COLO668 (cell line): ENCODE results near the gene BTBD1.
"Not testable (repeated sequence)": the region's sequence is repeated elsewhere in the genome, so short reads cannot be mapped to it uniquely, and the experiment has no call there.

Experiments
- DNase-seq: peaks from one replicate; lab custom pipeline; 2025; ENCODE audit not compliant: unreplicated experiment; lab: John Stamatoyannopoulos, UW

The BTBD1 gene

DNA sequence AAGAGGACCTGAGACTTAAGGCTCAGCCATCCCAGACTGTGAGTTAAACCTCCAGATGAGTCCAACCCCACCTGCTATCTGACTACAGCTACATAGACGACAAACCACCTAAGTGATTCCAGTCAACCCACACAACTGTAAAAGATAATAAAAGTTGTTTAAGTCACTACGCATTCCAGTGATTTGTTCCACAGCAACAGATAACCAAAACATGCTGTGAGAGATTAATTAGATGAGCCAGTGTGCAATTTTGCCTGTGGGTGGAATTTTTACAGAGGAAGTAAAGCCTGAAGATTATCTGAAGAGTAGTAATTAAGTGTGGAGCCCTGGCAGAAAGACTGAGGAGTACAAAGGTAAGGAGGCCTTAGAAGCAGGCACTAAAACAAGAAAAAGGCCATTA, 5.4 kb downstream of the BTBD1 start:
- DNase-seq: no peak

DNA sequence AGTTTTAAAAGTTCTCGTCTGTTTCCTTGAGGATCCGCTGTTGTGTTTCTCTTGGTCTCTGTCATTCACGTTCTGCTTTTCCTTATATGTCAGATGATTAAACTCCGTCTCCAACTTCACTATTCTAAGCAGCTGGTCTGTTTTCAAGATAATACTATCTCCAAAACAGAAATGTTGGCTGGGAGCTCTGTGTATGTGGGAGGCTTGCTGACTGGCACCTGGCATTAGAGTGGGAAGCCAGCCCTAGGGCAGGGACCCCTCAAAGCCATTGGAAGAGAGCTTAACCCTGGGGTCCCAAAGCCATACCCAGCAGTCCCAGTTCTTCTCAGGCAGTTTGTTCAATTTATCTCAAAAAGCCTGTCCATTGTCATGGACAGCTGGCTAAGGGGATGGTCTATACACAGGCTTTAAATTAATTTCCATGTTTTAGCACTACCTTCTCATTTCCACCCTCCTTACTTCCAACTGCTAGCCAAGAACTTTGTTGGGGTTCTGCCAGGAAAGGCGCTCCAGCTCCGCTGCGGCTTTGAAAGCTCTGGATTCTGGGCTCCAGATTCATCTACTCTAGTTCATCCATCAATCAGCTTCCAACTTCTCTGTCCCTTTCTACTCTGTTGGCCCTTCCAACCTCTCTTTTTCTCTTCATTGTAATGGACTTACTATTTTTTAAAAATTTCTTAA, 9.2 kb downstream of the BTBD1 start:
- no peak for DNase-seq

DNA sequence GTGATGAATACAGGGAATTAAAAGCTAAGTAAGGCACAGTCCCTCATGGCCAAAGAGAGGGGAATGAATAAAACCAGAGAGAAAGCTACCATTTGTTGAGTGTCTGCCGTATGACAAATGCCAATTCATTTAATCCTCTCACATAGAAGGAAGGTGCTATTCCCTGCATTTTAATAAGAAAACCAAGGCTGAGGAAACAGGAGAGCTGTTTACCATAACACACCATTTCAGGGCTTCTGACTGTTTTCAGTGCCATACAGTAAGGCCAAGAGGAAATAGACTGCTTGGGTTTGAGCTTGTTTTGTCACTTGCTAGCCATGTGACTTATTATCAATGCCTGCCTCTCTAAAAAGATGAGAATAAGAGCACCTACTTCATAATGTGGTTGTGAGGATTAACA, 10.1 kb downstream of the BTBD1 start:
- DNase-seq: no peak

DNA sequence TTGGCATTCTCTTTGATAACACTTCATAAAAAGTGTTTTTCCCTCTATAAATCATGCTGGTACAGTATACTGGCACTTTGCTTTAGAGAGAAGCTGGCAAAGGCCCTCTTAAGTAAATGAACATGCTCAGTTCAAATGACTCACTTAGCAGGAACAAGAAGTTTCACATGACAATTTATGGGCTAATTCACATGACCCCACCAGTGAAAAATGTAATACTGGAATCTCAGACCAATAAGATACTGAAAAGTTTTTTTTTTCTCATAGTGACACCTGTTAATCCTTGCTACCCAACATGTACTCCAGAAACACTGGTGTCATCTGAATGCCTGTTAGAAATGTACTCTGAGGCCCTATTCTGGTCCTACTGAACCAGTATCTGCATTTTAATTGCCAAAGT, 13.9 kb downstream of the BTBD1 start:
- no peak for DNase-seq

DNA sequence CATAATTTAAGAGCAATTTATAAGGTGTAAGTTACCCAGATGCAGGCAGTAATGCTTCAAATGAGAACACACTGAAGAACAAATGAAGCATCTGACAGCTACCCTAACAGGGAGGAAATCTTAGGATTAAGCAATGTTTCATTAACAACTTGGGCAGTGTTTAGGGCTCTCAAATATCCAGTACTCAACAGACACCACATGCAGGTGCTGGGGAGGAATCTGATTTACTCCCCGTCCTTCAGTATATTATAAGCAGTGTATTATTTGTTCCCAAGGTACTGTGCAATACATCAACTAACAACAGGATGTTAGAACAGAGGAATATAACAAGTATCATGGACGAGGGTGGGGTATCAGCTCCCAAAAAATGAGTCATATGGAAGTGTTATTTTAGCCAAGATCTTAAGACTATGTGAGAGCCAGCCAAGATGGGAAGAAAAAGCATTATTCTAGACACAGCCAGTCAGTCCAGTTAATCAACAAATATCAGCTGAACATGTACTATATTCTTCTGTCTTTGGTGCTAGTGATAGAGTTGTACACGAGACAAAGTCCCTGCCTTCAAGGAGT, 20.4 kb downstream of the BTBD1 start:
- no peak for DNase-seq

DNA sequence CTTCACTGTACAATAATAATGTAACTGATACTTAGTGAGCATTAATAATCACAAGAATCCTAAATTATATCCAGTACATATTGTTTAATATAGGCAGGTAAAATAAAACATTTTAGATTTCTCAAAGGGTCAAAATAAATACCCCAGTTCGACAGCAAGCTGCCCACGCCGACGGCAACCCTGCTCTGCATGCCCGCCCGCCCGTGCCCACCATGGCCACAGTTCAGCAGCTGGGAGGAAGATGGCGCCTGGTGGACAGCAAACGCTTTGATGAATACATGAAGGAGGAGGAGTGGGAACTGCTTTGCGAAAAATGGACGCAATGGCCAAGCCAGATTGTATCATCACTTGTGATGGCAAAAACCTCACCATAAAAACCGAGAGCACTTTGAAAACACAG, 22.9 kb downstream of the BTBD1 start:
- DNase-seq: no peak

DNA sequence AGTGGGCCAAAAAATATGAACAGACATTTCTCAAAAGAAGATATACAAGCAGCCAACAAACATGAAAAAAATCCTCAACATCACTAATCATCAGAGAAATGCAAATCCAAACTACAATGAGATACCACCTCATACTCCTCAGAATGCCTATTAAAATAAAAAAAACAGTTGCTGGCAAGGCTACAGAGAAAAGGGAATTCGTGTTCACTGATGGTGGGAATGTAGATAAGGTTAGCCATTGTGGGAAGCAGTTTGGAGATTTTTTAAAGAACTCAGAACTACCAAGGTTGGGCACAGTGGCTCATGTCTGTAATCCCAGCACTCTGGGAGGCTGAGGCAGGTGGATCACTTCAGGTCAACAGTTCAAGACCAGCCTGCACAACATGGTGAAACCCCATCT, 27.8 kb downstream of the BTBD1 start:
- DNase-seq: no peak

DNA sequence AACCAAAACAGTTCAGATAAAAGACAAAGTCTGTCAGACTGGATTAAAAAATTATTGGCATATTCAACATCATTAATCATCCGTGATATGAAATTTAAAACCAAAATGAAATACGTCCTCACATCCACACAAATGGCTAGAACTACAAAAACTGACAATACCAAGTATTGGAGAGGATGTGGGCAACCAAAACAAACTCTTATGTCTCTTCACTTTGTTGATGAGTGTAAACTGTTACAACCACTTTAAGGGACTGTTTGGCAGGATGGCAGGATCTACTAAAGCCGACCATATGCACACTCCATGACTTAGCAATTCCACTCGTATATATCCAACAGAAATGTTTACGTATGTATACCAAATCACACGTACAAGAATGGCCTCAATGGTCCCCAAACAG, 30.8 kb downstream of the BTBD1 start:
- no peak for DNase-seq

DNA sequence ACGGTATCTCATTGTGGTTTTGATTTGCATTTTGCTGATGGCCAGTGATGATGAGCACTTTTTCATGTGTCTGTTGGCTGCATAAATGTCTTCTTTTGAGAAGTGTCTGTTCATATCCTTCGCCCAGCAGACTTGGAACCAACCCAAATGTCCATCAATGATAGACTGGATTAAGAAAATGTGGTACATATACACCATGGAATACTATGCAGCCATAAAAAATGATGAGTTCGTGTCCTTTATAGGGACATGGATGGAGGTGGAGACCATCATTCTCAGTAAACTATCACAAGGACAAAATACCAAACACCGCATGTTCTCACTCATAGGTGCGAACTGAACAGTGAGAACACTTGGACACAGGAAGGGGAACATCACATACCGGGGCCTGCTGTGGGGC, 35.8 kb downstream of the BTBD1 start:
- DNase-seq: not testable (repeated sequence)

DNA sequence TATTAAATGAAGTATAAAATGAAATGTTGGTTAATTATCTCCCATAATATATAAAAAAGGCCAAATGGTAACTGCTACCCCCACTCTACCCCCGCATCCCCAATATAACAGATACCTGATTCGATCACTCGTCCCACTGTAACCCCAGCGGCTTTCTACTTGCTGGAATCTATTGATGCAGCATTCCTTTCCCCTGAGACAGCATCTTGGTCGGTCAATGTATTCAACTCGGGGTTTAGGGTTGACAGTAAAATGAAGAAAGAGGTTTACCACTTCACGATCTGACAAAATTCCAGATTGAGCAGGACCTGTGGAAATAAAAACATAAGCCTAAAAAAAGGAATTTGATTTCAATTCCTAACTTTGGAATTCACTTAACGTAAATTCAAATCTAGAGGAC, 37.0 kb downstream of the BTBD1 start:
- no peak for DNase-seq

DNA sequence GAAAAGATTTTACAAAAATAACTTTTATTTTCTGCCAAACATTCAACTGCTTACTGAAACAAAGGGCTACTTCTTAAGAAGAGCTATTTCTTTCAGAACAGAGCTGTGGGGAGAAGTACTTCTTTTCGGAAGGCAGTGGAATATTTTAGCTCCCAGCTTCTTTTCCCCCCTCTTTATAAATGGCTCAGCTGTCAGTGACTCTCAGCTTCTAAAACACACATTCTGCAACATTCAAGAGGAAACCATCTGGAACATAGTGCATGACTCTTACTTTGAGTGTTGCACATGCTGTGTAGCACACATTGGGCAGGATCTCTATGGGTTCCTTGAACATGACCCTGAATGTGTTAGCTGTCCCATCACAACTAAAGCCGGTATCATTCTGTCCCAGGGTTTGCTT, 48.6 kb downstream of the BTBD1 start:
- DNase-seq: no peak

DNA sequence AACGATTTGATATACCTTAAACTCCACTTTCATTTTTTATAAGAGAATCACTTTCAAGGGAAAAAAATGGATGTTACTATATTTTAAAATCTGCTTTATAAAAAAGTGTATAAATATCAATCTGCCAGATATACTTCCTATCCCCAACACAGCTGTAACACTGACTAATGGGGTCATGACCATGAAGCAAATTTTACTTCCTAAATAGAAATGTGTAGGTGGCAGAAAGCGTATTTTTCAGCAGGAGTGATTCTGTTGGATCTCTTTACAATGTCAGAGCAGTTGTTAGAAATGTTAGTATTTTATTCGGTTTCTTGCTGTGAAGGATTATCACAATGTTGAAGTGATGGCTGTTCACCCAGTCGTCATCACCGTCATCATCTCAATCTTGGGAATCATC, 50.1 kb downstream of the BTBD1 start:
- no peak for DNase-seq

DNA sequence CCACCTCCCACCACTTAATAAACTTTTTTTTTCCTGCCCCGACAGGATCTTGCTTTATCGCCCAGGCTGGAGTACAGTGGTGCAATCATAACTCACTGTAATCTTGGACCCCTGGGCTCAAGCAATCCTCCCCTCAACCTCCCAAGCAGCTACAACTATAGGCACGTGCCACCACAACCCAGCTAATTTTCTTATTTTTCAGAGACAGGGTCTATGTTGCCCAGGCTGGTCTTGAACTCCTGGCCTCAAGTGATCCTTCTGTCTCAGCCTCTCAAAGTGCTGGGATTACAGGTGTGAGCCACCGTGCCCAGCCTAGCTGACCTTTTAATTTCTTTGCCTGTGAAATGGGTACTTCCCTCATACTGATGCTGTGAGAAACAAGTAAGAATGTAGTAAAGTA, 51.7 kb downstream of the BTBD1 start:
- no peak for DNase-seq

DNA sequence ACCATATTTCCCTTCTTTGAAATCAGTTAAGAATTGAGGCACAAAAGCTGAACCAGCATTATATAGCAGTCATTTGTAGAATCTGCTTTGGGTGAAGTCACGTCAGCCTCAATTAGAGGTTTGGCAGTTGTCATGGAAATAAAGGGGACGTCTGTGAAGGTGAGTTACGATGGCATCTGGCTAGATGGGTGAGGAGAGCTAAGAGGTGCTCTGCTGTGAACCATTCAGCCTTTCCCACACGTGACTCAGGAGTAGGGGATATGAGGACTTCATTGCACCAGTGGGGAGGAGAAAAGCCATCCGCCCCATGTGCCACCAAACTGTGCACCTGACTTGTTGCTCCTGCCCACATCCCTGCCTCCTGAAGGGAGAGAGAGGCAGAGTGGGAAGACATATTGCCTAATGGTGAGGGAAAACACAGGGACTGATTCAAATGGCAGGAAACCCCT, 52.8 kb downstream of the BTBD1 start:
- DNase-seq: peak; percentile 5

DNA sequence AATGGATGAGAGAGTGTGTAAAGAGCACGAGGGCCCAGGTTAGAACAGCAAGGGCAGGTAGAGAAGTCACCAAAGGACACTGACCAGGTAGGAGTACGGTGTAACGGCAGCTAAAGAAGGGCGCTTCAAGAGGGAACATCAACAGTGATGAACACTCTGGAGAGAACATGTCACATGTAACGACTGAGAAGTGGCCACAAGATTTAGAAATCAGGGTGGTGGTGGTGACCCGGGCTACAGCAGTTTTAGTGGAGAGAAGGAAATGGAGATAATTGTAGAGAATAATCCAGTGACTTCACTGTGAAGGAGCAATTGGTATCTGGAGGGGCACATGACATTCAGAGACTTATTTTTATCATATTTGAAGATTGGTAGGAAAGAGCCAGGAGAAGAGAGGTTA, 54.4 kb downstream of the BTBD1 start:
- no peak for DNase-seq

DNA sequence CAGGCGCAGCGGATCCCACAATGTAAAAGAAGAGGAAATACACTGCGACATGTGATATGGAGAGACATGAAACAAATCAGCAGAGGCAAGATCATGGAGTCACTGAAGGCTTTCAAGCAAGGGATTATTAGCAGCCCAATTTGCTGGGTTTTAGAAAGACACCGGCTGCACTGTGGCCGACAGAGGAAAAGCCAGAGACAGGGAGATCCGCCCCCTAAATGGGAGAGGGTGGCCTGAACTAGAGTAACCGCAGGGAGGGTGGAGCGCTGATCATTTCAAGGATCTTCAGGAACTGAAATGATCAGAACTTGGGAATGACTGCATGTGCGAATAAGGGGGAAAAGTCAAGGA, 55.0 kb downstream of the BTBD1 start:
- DNase-seq: peak; percentile 37

DNA sequence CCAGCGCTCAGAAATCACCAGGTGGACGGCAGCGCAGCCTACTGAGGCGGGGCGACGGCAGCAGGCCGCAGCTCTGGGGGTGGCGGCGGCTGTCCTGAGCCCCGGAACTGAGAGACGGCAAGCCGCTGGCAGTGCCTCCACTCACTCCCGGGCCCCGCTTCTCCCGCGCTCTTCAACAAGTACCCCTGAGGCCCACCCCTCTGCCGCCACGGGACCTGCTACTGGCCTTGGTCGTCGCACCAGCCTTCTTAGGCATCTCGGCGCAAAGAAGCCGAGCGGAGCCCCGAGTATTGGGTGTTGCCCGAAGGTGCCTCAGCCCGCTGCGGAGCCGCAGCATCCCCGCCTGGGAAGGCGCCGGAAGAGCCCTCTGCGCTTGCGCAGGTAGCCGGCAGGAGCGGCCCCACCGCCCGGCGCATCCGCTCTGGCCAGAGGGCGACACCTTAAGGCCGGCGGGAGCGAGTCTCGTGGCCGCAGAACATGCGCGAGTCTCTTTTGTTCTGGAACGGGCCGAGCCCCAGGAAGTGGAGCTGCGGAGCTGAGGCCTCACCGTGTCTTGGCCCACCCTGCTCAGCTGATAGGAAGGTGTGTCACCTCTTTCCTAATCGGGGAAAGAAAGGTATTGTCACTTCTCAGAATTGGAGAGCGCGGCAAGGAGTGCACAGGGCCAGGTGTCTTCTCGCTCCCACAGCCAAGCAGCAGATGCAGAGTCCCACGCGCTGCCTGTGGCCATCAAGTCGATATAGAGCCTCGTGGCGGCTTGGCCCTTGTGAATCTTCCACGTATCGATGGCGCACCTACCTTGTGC, 55.6 kb downstream of the BTBD1 start, which contains the start of gene C15orf40:
Gene C15orf40, minus strand, starts transcription at position 369 of the 805 bp plus-strand sequence. Its CDS starts 32 bp downstream, at position 337.
- DNase-seq: peak; percentile 95

DNA sequence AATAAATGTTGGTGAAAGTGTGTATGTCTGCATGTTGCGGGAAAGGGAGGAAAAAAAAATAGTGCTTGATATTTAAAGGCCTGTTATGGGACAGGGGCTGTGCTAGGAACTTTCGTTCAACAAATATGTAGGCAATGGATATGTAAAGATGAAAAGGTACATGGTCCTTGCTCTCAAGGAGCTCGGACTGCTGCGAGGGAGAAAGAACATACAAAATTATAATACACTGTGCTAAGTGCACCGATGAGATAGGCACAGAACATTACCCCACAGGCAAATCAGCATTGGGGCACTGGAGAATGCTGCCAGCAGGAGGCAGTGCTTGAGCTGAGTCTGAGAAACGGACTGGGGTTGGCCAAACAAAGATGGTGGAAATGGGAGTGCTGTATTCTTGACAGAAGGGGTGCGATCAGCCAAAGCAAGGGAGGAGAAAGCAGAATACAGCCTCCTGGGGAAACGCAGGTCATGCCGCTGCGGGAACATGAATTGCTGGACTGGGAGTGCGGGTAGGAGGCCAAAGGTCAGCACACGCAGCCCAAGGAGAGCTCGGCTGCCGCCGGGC, 56.3 kb downstream of the BTBD1 start:
- DNase-seq: peak; percentile 67

DNA sequence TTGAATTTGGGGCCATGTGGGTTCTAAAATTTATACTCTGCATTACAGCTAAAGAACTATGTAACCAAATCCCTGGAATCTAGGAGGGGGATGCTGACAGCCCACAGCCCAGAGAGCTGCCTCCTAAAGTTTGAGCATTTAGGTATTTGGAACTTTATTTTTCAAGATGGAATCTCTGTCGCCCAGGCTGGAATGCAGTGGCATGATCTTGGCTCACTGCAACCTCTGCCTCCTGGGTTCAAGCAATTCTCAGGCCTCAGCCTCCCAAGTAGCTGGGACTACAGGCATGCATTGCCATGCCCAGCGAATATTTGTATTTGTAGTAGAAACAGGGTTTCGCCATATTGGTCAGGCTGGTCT, 66.4 kb downstream of the BTBD1 start:
- DNase-seq: not testable (repeated sequence)

DNA sequence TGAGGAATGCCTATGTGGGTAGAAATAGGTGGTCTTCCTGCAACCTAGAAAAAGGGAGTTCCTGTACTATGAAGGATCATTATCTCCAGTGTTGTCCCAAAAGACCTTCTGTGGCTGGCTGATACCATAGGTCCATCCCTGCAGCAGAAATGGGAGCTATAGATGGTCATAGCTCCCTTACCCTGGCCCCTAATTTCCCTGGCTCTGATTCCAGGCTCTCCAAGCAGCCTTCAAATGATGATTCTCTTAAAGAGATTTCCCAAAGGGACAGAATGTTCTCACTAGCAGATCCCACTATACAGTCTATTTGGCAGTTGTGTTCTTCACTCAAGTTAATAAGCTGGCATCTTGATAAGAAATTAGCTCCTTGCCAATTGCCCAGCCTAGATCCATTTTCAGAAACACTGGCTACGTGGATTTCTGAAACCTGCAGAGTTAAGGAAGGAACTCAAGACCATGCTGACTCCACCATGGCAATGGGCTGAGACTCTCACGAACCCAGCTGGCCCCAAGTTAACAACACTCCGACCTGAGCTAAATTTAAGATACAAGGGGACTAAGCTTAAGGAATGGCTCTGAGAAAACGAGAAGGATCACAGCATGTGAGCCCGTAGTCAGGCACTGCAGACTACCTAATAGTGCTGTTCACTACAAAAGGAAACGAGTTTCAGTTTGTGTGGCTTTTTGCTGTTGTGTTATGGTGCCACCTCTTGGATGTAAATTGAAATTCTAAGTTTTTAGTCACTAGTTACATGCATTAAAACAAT, 67.0 kb downstream of the BTBD1 start:
- no peak for DNase-seq

DNA sequence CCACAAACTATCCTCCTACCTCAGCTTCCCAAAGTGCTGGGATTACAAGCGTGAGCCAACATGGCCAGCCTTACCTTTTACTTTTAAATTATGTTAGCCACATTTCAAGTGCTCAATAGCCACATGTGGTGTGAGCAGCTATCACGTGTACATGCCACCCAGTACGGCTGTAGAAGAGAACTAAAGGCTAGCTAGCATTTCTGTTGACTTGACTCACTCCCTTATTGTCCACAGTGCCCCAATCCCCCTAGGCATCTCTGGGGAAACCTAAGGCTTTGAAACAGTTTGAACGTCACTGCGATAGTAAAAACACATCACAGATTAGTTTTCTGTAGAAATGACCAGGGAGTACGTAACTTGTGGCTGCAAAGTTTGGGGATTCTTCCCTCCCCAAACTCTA, 67.6 kb downstream of the BTBD1 start:
- DNase-seq: no peak
